Nucleus accumbens (tissue), 56 donors: ENCODE data around the gene IFNL2.

Experiments
- DNase-seq, 56 donors: peaks; one replicate each; lab custom pipeline; 2025; lab: John Stamatoyannopoulos, UW

The IFNL2 gene

DNA sequence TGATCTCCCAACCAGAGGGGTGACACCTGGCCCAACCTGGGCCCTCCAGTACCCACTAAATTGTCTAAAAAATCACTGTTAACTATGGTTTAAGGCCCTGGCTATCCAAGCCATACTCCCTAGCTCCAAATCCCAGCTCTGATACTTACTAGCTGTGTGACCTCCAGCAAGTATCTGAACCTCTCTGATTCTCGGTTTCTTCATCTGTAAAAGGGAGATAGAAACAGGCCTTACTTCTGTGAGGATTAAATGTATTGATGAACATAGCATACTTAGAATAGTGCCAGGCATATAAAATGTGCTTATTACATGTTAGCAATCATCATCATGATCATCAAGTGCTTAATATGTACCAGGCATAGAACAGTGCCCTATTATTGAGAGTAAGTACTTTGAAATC, 47.7 kb downstream of the IFNL2 start:
- no peak for DNase-seq

DNA sequence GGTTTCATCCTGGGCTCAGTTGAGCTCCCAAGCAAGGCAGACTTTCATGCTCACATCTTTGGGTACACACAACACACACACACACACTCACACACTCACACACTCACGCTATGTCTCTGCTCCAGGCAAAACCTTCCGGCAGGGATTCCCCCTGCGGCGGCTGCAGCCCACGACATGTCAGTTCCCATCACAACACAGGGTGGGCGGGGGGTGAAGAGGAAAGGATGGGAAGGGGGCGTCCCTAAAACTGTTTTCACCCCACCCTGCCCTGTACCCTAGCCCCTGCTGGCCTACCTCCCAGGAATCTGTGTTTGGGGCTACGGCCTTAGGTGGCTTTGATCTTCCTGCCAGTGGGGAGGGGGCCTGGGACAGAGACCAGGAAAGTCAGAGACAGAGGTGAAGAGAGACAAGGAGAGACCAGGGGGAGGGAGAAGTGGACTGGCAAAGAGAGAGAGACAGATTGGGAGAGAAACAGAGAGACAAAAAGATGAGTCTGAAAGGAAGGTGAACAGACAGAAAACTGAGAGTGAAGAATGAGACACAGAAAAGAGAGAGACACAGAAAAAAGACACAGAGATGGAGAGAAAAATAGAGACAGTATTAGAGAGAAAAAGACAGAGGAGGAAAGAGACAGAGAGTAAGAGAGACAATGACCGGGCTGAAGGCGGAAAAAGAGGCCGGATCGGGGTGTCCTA, 48.6 kb downstream of the IFNL2 start:
- no peak for DNase-seq

DNA sequence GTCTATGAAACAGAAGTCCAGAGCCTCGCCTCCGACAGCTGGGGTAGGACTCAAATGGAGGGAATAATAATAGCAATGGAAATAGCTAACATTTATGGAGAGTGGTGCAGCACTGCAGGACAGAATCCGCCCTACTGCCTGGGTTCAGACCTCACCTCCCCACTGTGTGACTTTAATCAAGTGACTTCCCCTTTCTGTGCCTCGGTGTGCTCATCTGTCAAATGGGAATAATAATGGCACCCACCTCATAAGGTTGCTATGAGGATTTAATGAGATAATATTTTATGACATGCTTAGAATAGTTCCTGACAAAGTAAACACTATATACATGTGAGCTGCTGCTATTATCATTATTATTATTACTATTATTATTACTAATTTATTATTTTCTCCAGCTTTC, 49.3 kb downstream of the IFNL2 start:
- DNase-seq, result no peak

DNA sequence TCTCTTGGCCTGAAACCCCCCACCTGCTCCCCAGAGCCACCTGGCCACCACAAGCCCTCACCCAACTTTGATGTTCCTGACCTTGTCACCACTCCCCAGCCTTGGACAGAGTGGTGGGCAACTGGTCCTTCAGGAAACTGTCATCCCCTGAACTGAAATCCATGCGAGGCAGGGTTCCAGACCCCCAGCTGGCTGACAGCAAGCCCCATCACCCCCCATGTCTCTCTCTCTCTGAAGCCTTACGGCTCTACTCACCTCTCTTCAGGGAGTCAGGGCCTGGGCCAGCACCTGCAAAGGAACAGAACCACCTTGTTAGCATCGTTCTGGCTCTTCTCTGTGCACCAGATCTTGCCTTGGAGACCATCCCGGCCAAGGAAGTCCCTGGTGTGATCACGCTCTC, 49.9 kb downstream of the IFNL2 start:
- no peak for DNase-seq

DNA sequence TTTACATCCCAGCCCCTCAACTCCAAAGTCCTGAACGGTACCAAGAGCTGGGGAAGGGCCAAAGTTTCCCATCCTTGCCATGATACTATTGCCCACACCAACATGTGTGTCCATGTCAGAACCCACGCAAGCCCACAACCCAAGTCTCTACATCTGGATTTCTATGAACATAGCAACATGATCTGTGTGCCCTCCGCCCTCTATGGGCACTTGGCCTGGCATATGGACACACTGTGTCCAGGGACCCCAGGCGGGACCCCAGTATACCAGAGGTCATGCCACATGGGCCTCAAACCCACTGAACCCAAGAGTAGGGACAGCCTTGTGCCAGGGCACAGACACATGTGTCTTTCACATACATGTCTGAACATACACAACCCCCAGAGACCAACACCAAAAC, 50.5 kb downstream of the IFNL2 start:
- no peak for DNase-seq

DNA sequence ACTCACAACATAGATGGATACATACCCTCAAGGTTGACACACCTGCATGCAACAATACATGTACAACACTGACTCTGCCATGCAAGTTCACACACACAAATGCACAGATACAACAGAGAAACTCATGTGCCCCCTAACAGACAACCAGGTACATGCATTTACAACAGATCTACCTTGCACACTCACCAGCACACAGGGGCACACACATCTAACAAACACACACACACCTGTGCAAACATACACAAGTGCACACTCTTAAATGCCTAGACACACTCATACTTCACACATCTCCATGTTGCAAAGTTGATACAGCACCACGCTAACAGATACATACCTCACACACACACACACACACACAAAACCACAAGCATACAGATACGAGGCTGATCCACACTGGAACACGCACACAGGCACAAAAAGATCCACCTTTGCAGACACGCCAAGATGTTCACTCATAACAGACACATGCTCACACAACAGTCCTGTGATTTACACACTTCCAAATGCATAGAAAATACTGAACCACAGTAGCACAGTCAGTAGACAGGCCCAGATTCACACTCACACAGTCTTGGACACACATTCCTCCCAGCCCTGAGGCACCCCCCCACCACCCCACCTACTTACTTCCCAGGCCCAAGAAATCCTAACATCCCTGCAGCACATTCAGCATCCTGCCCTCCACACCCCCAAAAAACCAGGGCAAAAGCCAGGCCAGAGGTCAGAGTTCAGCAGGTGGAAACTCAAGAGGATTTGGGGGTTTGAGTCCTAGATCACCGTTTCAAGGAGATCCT, 51.1 kb downstream of the IFNL2 start:
- DNase-seq, result no peak
